Testis (tissue), 2 donors: ENCODE data around the gene POLR3K.

Experiments
- POLR2A ChIP-seq: fragments of 450-650 bp; IDR thresholded peaks from one replicate; pipeline ENCODE4 v1.6.1; 2017; ENCODE audit warnings: antibody characterized with exemption, mild to moderate bottlenecking, moderate library complexity
- TF ChIP-seq, protein P1 (sequence below), 3 experiments: fragments of 450-650 bp in 2 of 3; fragments of 200-600 bp in 1 of 3; sonication (generic) in 1 of 3; IDR thresholded peaks; one replicate each; pipeline ENCODE4 v1.5.1; 2016 to 2019; ENCODE audit warnings: antibody characterized with exemption in 3 of 3, mild to moderate bottlenecking in 2 of 3, moderate library complexity in 1 of 3

DNA sequence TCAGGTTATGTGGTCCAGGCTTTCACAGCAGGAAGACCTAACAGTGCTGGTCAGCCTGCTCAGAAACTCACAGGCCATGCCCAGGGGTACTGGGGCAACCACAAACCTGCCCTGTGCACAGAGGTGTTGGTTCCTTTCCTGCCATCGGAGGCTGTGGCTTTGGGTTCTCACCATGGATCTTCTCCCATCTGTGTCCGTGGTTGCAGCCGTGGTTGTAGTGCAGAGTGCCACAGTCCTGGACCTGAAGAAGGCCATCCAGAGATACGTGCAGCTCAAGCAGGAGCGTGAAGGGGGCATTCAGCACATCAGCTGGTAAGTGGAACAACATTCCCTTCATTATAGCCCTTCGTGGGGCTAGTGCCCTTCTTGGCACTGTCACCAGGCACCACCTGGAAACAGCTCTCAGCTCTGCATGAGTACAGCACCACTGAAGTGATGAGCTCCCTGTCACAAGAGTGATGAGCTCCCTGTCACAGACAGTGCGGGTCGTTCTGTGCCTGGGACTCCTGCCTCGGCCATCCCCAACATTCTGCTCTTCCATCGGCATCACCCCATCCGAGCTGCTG is 2.2 kb upstream of the POLR3K start:
- no peak for TF ChIP-seq POLR2A
- TF ChIP-seq, protein P1, sequence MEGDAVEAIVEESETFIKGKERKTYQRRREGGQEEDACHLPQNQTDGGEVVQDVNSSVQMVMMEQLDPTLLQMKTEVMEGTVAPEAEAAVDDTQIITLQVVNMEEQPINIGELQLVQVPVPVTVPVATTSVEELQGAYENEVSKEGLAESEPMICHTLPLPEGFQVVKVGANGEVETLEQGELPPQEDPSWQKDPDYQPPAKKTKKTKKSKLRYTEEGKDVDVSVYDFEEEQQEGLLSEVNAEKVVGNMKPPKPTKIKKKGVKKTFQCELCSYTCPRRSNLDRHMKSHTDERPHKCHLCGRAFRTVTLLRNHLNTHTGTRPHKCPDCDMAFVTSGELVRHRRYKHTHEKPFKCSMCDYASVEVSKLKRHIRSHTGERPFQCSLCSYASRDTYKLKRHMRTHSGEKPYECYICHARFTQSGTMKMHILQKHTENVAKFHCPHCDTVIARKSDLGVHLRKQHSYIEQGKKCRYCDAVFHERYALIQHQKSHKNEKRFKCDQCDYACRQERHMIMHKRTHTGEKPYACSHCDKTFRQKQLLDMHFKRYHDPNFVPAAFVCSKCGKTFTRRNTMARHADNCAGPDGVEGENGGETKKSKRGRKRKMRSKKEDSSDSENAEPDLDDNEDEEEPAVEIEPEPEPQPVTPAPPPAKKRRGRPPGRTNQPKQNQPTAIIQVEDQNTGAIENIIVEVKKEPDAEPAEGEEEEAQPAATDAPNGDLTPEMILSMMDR (IDR thresholded peaks at IDR 0.05): no peak
